NCI-H146 (cell line): ENCODE results near the gene GRID1.
"Not testable (repeated sequence)": the region's sequence is repeated elsewhere in the genome, so short reads cannot be mapped to it uniquely, and the experiment has no call there.

Experiments
- DNase-seq: peaks from one replicate; lab custom pipeline; 2025; lab: John Stamatoyannopoulos, UW

Gene GRID1

GRCh38 chr10:86391986-86392722 lies 25.6 kb upstream of the GRID1 start:
- DNase-seq, result no peak

GRCh38 chr10:86391236-86391840 lies 24.7 kb upstream of the GRID1 start:
- DNase-seq, result peak; percentile 22

GRCh38 chr10:86390337-86391120 lies 23.9 kb upstream of the GRID1 start:
- DNase-seq, result no peak

- no peak for DNase-seq
These were observed 23.0 kb upstream of the GRID1 start for GRCh38 chr10:86389441-86390193.

- DNase-seq, result not testable (repeated sequence)
These were observed 22.5 kb upstream of the GRID1 start for GRCh38 chr10:86389109-86389440.

- DNase-seq, result no peak
These were observed 21.6 kb upstream of the GRID1 start for GRCh38 chr10:86388119-86388704.

GRCh38 chr10:86387178-86387794 lies 20.7 kb upstream of the GRID1 start:
- no peak for DNase-seq

GRCh38 chr10:86385806-86386205 lies 19.2 kb upstream of the GRID1 start:
- DNase-seq, result no peak

- DNase-seq, result no peak
These were observed 11.2 kb upstream of the GRID1 start for GRCh38 chr10:86377797-86378146.

- DNase-seq, result peak; percentile 74
These were observed 10.5 kb upstream of the GRID1 start for GRCh38 chr10:86376852-86377796.

- no peak for DNase-seq
These were observed 9.8 kb upstream of the GRID1 start for GRCh38 chr10:86376403-86376802.

- no peak for DNase-seq
These were observed 8.6 kb upstream of the GRID1 start for GRCh38 chr10:86375204-86375603.

- no peak for DNase-seq
These were observed 8.1 kb upstream of the GRID1 start for GRCh38 chr10:86374664-86375063.

GRCh38 chr10:86373828-86374227 lies 7.2 kb upstream of the GRID1 start:
- no peak for DNase-seq

GRCh38 chr10:86373251-86373650 lies 6.7 kb upstream of the GRID1 start:
- DNase-seq, result no peak

- no peak for DNase-seq
These were observed 6.2 kb upstream of the GRID1 start for GRCh38 chr10:86372784-86373239.

- no peak for DNase-seq
These were observed 5.7 kb upstream of the GRID1 start for GRCh38 chr10:86372119-86372783.

- DNase-seq, result no peak
These were observed 5.1 kb upstream of the GRID1 start for GRCh38 chr10:86371691-86372090.

- no peak for DNase-seq
These were observed 4.5 kb upstream of the GRID1 start for GRCh38 chr10:86371116-86371515.
